ENCODE data around the gene MYRIP. TPM values are rescaled to one million over a fixed set of nuclear protein-coding genes. Genes with fewer than 3 reads are reported as not detected.

The MYRIP gene
- total and polyA plus RNA-seq, 2 experiments from 2014 or later = 0.36 to 0.60 TPM

- no peak for TF ChIP-seq CTCF (IDR thresholded peaks at IDR 0.05; ENCODE audit: low read depth, low read length)
- Histone ChIP-seq H3K4me1 (ENCODE audit: low read depth) (no peaks in the 10 kb centered on the region), H3K36me3 (no peaks in the 10 kb centered on the region), H3K4me3 (no peak overlapping the region), H3K9me3 (ENCODE audit: low read depth) (no peaks in the 10 kb centered on the region), H3K27me3 (no peaks in the 10 kb centered on the region), H3K27ac (no peak overlapping the region)
- no peak for DNase-seq (ENCODE audit: low read depth in 1 of 2, low spot score in 1 of 2)
These were observed 228.2 kb downstream of the MYRIP start for GRCh38 chr3:40037582-40037981.

GRCh38 chr3:40042752-40043443 lies 233.5 kb downstream of the MYRIP start:
- Histone ChIP-seq H3K4me1 (ENCODE audit: low read depth) (no peaks in the 10 kb centered on the region), H3K27me3 (no peaks in the 10 kb centered on the region), H3K36me3 (no peaks in the 10 kb centered on the region), H3K4me3 (no peak overlapping the region), H3K9me3 (ENCODE audit: low read depth) (no peaks in the 10 kb centered on the region), H3K27ac (no peak overlapping the region)
- DNase-seq (ENCODE audit: low read depth in 1 of 2, low spot score in 1 of 2) = no peak
- TF ChIP-seq CTCF (IDR thresholded peaks at IDR 0.05; ENCODE audit: low read depth, low read length) = no peak

- peak in 1 of 2 donors; percentile 70 for DNase-seq (ENCODE audit: low read depth in 1 of 2, low spot score in 1 of 2)
- no peak overlapping the region for H3K27ac ChIP-seq
- H3K9me3 ChIP-seq (ENCODE audit: low read depth) = no peaks in the 10 kb centered on the region
- no peaks in the 10 kb centered on the region for H3K27me3 ChIP-seq
- no peaks in the 10 kb centered on the region for H3K4me1 ChIP-seq (ENCODE audit: low read depth)
- H3K36me3 ChIP-seq = no peaks in the 10 kb centered on the region
- no peak overlapping the region for H3K4me3 ChIP-seq
- TF ChIP-seq CTCF (IDR thresholded peaks at IDR 0.05; ENCODE audit: low read depth, low read length) = no peak
These were observed 234.0 kb downstream of the MYRIP start for GRCh38 chr3:40043444-40043755.

GRCh38 chr3:40044487-40044886 lies 235.1 kb downstream of the MYRIP start:
- Histone ChIP-seq H3K36me3 (no peaks in the 10 kb centered on the region), H3K4me1 (ENCODE audit: low read depth) (no peaks in the 10 kb centered on the region), H3K9me3 (ENCODE audit: low read depth) (no peaks in the 10 kb centered on the region), H3K4me3 (no peak overlapping the region), H3K27ac (no peak overlapping the region), H3K27me3 (no peaks in the 10 kb centered on the region)
- TF ChIP-seq CTCF (IDR thresholded peaks at IDR 0.05; ENCODE audit: low read depth, low read length) = no peak
- DNase-seq (ENCODE audit: low read depth in 1 of 2, low spot score in 1 of 2) = peak in 1 of 2 donors; percentile 76

- DNase-seq (ENCODE audit: low read depth in 1 of 2, low spot score in 1 of 2) = no peak
- H3K9me3 ChIP-seq (ENCODE audit: low read depth) = no peaks in the 10 kb centered on the region
- H3K4me3 ChIP-seq = no peak overlapping the region
- no peak overlapping the region for H3K27ac ChIP-seq
- no peaks in the 10 kb centered on the region for H3K4me1 ChIP-seq (ENCODE audit: low read depth)
- H3K27me3 ChIP-seq = no peaks in the 10 kb centered on the region
- no peak for TF ChIP-seq CTCF (IDR thresholded peaks at IDR 0.05; ENCODE audit: low read depth, low read length)
- no peaks in the 10 kb centered on the region for H3K36me3 ChIP-seq
These were observed 235.6 kb downstream of the MYRIP start for GRCh38 chr3:40045051-40045450.
